GM19035 (cell line): ENCODE data around the gene PARP11.
"Not testable (repeated sequence)": the region's sequence is repeated elsewhere in the genome, so short reads cannot be mapped to it uniquely, and the experiment has no call there.

Source experiments
- ATAC-seq: cut with Tn5 transposase; IDR thresholded peaks from one replicate; pipeline ENCODE4 v1.9.1; 2021; ENCODE audit not compliant: unreplicated experiment

The PARP11 gene

DNA sequence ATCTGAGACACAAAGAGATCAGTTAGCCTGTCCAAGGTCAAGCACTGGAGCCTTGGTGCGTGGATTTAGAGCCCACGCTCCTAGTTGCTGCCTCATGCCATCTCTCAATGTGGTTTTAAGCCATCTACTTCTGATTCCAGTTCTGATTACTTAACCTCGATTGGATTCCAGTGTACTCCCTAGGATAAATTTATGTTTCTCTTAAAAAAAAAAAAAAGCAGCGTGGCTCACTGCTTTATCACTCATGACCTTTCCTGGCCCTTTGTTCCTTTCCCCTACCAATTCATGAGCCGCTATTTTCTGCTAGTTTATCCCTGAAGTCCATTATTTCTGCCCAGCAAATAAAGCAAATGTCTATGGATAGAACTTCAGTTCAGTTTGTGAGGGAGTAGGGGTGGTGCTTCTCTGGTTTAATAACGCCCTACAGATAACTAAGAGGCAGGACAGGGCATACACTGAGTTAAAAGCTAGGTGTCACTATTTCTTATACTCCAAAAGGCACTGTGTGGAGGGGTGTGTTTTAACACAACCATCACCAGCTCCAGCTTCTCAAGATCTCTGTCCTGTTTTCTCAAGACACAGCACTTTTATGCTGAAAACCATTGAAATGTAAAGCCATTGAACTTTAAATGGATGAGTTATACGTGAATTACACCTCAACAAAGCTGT, 9.8 kb upstream of the PARP11 start:
- no peak for ATAC-seq

DNA sequence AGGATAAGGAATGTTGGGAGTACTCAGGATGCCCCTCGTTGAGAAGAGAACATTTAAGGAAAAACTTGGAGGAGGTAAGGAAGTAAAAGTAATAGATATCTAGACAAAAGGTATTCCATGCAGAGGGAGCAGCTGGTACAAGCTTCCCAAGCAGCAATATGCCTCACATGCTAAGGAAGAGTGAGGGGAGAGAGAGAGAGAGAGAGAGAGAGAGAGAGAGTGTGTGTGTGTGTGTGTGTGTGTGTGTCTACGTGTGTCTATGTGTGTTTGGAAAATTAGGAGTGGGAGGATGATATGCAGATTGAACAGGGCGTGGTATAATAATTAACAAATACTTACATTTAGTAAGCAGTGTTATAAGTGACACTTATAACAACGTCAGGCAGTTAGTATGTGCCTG, 9.2 kb upstream of the PARP11 start:
- ATAC-seq, result no peak

GRCh38 chr12:3881281-3881950, 8.2 kb upstream of the PARP11 start:
- no peak for ATAC-seq

DNA sequence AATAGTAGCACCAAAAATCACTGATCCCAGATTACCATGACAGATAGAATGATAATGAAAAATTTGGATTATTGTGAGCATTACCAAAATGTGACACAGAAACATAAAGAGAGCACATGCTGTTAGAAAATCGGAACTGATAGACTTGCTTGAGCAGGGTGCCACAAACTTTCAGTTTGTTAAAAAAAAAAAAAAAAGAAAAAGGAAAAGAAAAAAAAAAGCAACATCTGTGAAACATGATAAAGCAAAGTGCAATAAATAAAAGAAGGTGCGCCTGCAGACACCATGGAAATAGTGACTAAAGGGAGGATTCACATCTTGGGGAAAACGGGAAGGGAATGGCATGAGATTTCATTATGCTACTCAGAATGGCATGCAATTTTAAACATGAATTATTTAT, 6.6 kb upstream of the PARP11 start:
- no peak for ATAC-seq

DNA sequence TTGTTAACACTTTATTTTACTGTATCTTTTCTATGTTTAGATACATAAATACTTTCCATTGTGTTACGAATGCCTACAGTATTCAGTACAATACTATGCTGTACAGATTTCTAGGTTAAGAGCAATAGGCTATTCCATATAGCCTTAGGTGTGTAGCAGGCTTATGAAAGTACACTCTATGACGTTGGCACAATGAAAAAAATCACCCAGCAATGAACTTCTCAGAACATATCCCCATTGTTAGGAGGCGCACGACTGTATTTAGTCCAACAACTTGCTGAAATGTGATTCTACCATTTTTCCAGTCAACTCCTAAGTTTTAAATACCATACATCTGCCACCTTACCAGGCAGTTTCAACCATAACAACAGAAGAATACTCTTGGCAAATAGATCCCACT, 1.8 kb downstream of the PARP11 start:
- ATAC-seq, result no peak

GRCh38 chr12:3869865-3870264, 3.3 kb downstream of the PARP11 start:
- ATAC-seq, result no peak

- no peak for ATAC-seq
These were observed 3.8 kb downstream of the PARP11 start for GRCh38 chr12:3869433-3869832.

GRCh38 chr12:3863756-3864155, 9.4 kb downstream of the PARP11 start:
- ATAC-seq, result no peak

- ATAC-seq, result no peak
These were observed 30.7 kb downstream of the PARP11 start for GRCh38 chr12:3842517-3842916.

DNA sequence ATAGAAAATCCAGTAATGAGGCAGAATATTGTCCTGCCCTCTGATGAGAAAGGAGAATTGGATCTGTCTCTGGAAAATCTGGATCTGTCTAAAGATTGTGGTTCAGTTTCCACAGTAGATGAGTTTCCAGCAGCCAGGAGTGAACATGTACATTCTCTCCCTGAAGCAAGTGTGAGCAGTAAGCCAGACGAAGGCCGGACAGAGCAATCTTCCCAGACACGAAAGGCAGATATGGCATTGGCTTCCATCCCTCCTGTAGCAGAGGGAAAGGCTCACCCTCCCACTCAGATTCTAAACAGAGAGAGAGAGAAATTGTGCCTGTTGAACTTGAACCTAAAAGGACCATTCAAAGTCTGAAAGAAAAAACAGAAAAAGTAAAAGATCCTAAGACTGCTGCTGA, 31.4 kb downstream of the PARP11 start:
- ATAC-seq, result no peak

GRCh38 chr12:3840833-3841232, 32.4 kb downstream of the PARP11 start:
- ATAC-seq, result not testable (repeated sequence)

GRCh38 chr12:3839745-3840144, 33.5 kb downstream of the PARP11 start:
- not testable (repeated sequence) for ATAC-seq

DNA sequence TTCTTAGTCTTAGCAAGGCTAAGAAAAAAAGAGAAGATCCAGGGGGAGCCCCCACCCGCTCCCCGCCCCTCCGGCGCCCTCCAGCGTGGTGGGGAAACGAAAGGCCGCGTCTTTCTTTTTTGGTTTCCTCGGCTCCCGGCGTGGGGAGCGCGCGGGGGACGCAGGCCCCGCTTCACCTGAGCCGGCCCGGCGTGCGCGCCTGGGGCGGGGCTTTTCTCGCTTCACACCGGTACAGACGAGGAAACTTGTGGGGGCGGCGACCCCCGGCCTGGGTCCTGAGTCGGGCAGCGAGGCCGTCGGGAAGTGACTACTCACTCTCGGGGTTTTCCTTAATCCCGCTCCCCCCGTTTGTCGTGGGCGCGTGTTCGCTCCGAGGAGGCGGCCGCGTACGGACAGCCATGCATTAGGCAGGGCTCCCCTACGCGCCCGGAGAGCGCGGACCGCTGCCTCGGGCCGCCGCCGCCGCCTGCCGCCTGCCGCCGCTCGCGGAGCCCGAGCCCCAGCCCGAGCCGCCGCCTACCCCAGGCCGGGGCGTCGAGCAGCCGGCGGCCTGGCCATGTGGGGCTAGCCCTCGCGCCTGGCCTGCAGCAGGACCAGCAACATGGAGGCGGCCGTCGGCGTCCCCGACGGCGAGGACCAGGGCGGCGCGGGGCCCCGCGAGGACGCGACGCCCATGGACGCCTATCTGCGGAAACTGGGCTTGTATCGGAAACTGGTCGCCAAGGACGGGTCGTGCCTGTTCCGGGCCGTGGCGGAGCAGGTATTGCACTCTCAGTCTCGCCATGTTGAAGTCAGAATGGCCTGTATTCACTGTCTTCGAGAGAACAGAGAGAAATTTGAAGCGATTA, 34.3 kb downstream of the PARP11 start:
- ATAC-seq, result not testable (repeated sequence)

- ATAC-seq, result no peak
These were observed 35.1 kb downstream of the PARP11 start for GRCh38 chr12:3838076-3838475.

- ATAC-seq, result no peak
These were observed 36.1 kb downstream of the PARP11 start for GRCh38 chr12:3837049-3837448.

DNA sequence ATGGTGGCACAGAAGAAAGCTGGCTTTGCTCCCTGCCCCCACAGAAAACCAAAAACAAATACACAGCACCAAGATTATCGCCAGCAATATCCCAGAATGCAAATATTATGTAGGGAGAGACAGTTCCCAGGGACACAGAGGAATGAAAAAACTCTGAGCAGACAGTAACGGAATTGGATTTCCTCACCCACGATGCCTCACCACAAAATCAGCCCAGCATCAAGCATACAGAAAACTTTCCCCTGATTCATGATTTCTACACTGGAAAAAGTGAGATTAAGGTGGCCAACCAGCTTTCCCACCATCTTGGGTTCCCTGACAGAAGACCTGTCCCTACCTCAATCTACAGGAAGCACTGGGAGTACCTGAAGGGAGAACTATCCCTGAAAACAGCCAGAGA, 36.6 kb downstream of the PARP11 start:
- no peak for ATAC-seq

DNA sequence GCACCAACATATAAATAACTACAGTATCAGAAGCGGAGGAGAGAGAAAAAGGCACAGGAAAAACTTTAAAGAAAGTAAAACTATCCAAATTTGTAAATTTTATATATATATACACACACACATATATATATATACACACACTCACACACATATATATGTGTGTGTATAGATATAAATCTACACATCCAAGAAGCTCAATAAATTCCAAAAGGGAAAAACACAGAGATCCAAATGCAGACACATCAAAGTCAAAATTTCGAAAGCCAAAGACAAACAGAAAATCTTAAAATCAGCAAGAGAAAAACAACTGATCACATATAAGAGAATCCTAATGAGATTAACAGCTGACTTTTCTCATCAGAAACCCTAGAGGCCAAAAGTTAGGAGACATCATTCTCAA, 37.3 kb downstream of the PARP11 start:
- no peak for ATAC-seq

- ATAC-seq, result no peak
These were observed 38.4 kb downstream of the PARP11 start for GRCh38 chr12:3834774-3835173.

- no peak for ATAC-seq
These were observed 39.4 kb downstream of the PARP11 start for GRCh38 chr12:3833670-3834310.

- no peak for ATAC-seq
These were observed 40.5 kb downstream of the PARP11 start for GRCh38 chr12:3832738-3833137.

DNA sequence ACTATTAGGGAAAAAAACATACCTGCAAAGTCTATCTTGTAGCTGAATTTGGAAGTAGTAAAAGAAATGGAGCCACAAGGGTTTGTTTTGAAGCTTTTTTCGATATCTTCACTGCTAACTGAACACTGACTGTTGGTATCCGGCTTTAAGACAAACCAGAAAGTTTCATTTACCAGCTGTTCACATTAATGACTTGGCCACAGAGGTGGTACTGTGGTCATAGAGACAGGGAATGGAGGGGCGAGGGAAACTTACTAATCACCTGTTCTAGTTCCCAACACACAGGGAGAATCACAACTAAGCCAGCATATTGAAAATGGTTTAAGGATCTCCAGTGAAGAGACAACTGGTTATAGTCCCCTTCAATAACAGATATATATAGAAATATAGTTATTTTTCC, 44.3 kb downstream of the PARP11 start:
- ATAC-seq, result no peak
